ENCODE data around the gene ROPN1B. TPM values are rescaled to one million over a fixed set of nuclear protein-coding genes. Genes with fewer than 3 reads are reported as not detected.

Gene ROPN1B
- total and polyA plus RNA-seq, 2 of the 8 experiments (the other 6 are each of a cell fraction or from before 2014, with no cell fraction given), result 0.30 TPM; not detected in 1

DNA sequence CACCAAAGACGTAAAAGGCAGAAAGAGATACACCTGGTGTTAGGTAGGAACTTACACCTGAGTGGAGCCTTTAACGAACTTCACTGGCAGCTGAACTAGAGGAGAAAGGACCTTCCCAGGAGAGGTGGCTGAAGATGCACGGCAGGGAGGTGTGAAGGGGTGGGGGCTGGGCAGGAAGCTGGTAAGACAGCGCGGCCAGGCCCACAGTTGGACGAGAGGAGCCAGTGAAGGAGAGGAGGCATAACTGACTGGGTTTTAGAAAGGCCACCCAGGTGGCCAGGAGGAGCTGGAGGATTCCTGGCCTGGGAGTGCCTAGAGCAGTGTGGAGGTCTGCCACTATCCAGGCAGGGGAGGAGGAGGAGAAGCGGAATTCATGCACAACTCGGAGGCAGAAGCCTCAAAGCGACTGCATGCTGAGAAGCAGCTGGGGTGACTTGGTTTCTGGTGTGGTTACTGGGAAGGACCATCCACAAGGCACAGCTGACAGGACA is 63.0 kb downstream of the ROPN1B start:
- H4K8ac ChIP-seq (ENCODE audit: extremely low read depth, insufficient read depth, low read length), result no peak overlapping the region; the same call in 1 of the 2 replicates
- no peak overlapping the region for H2AFZ ChIP-seq (ENCODE audit: low read length)
- H3K79me2 ChIP-seq (ENCODE audit: control insufficient read depth in 1 of 2, insufficient read depth in 2 of 2, low read length in 2 of 2), result no peaks in the 10 kb centered on the region
- no peak overlapping the region for H4K91ac ChIP-seq (replicated peaks; ENCODE audit: insufficient read length, low read length)
- no peaks in the 10 kb centered on the region for H3K27me3 ChIP-seq (replicated peaks in 1 of 4; ENCODE audit: control insufficient read depth in 3 of 4, extremely low read depth in 1 of 4, insufficient read depth in 3 of 4, low read length in 3 of 4)
- no peak overlapping the region for H3K23ac ChIP-seq (ENCODE audit: insufficient read length)
- no peak overlapping the region for H3K4me2 ChIP-seq (ENCODE audit: insufficient read depth in 1 of 2, low read depth in 2 of 2, low read length in 2 of 2)
- H3K79me1 ChIP-seq (ENCODE audit: low read depth, low read length), result no peaks in the 10 kb centered on the region
- H3K14ac ChIP-seq (ENCODE audit: insufficient read length), result no peak overlapping the region
- H3K23me2 ChIP-seq (ENCODE audit: low read depth, low read length), result no peaks in the 10 kb centered on the region
- H3K27ac ChIP-seq (ENCODE audit: low read depth, low read length), result no peak overlapping the region
- peak overlapping the region; percentile 55; the same call in 1 of the 2 replicates for H2BK5ac ChIP-seq (ENCODE audit: low read depth, low read length)
- H3K4me3 ChIP-seq (ENCODE audit: extremely low read depth in 1 of 4, insufficient read depth in 2 of 4, low read depth in 3 of 4, low read length in 4 of 4), result no peak overlapping the region
- no peak overlapping the region; the same call in 1 of the 2 replicates for H2BK12ac ChIP-seq (ENCODE audit: low read depth, low read length)
- no peak overlapping the region for H2BK20ac ChIP-seq (ENCODE audit: low read length)
- H3K4ac ChIP-seq (replicated peaks; ENCODE audit: insufficient read length, low read depth, low read length), result peak overlapping the region; percentile 6
- no peak overlapping the region for H2AK5ac ChIP-seq (ENCODE audit: low read depth, low read length)
- H3K4me1 ChIP-seq (replicated peaks in 1 of 4; ENCODE audit: control insufficient read depth in 3 of 4, insufficient read depth in 4 of 4, low read length in 3 of 4), result peaks cover 0 to 9% (median 2%) of the 10 kb centered on the region in 4 experiments; a peak in 3 of 7 replicates
- no peaks in the 10 kb centered on the region for H4K20me1 ChIP-seq (replicated peaks in 1 of 2; ENCODE audit: control insufficient read depth in 1 of 2, insufficient read depth in 2 of 2, low read length in 2 of 2)
- no peak overlapping the region for H2BK15ac ChIP-seq (ENCODE audit: low read length)
- FAIRE-seq (no peak), DNase-seq (ENCODE audit: low read depth in 1 of 2, low spot score in 2 of 2) (peak in 1 of 2 experiments; percentile 35)
- no peak overlapping the region; the same call in 1 of the 2 replicates for H3K18ac ChIP-seq (ENCODE audit: extremely low read depth, low read length)
- H2BK120ac ChIP-seq (replicated peaks; ENCODE audit: low read depth, low read length), result no peak overlapping the region
- no peak overlapping the region for H4K5ac ChIP-seq (ENCODE audit: insufficient read length, low read depth, low read length)
- peaks cover 0 to 3% (median 1%) of the 10 kb centered on the region in 4 experiments; a peak in 2 of 8 replicates for H3K36me3 ChIP-seq (ENCODE audit: control insufficient read depth in 2 of 4, insufficient read depth in 4 of 4, low read length in 3 of 4)
- H3K9me3 ChIP-seq (ENCODE audit: insufficient read depth in 2 of 2, low read depth in 1 of 2, low read length in 1 of 2), result peaks cover 21 to 23% of the 10 kb centered on the region in 2 experiments
- H3K56ac ChIP-seq (replicated peaks; ENCODE audit: insufficient read length, low read depth, low read length), result no peak overlapping the region
- ChIA-PET POLR2A (ENCODE audit: partially characterized antibody) (interaction anchor here (1.1 to 2.7 kb wide), 2 partner anchors 9 to 12 kb away, joined by 3 to 6 read pairs; no protein-coding TSS in a partner anchor), CTCF (ENCODE audit: partially characterized antibody) (no interaction called here)
- no peak overlapping the region for H3K9ac ChIP-seq (replicated peaks in 1 of 4; ENCODE audit: extremely low read depth in 1 of 4, low read depth in 3 of 4, low read length in 3 of 4)
- 78% methylated on average over 9 of the region's 9 CpGs; no CpG with 5 or more reads in 1 of the 2 experiments for WGBS, 2 experiments (ENCODE audit: extremely low coverage in 1 of 2, insufficient coverage in 1 of 2, insufficient read length in 1 of 2, insufficient replicate concordance in 2 of 2, low coverage in 1 of 2, low lambda C conversion rate in 2 of 2, missing lambda C conversion rate in 1 of 2)
- no peak for TF ChIP-seq SP2 (IDR thresholded peaks at IDR 0.05; ENCODE audit: low read length)
- TF ChIP-seq ATF3 (IDR thresholded peaks at IDR 0.05; ENCODE audit: insufficient read depth, low read depth, low read length), result no peak
- no peak for TF ChIP-seq PHF8 (conservative IDR thresholded peaks at IDR 0.05; ENCODE audit: low read depth, low read length)
- TF ChIP-seq EGR1 (IDR thresholded peaks at IDR 0.05; ENCODE audit: borderline replicate concordance, low read depth, low read length), result no peak
- TF ChIP-seq E2F6 (IDR thresholded peaks at IDR 0.05), result no peak
- no peak for TF ChIP-seq SRF (IDR thresholded peaks at IDR 0.05; ENCODE audit: low read depth, low read length)
- no peak for TF ChIP-seq MAX (IDR thresholded peaks at IDR 0.05)
- TF ChIP-seq KDM1A (IDR thresholded peaks at IDR 0.05; ENCODE audit: borderline replicate concordance, low read length), result no peak
- TF ChIP-seq TEAD4 (IDR thresholded peaks at IDR 0.05; ENCODE audit: low read depth, low read length), result no peak
- TF ChIP-seq SIRT6 (IDR thresholded peaks at IDR 0.05; ENCODE audit: low read length), result no peak
- TF ChIP-seq HDAC2 (IDR thresholded peaks at IDR 0.05; ENCODE audit: borderline replicate concordance in 1 of 2, low read depth in 2 of 2, low read length in 2 of 2), result no peak
